GM21515 (cell line): Measurements from ENCODE around the gene NALCN.

Experiments used
- ATAC-seq: cut with Tn5 transposase; IDR thresholded peaks from one replicate; pipeline ENCODE4 v1.9.1; 2021; ENCODE audit not compliant: unreplicated experiment

The NALCN gene

DNA sequence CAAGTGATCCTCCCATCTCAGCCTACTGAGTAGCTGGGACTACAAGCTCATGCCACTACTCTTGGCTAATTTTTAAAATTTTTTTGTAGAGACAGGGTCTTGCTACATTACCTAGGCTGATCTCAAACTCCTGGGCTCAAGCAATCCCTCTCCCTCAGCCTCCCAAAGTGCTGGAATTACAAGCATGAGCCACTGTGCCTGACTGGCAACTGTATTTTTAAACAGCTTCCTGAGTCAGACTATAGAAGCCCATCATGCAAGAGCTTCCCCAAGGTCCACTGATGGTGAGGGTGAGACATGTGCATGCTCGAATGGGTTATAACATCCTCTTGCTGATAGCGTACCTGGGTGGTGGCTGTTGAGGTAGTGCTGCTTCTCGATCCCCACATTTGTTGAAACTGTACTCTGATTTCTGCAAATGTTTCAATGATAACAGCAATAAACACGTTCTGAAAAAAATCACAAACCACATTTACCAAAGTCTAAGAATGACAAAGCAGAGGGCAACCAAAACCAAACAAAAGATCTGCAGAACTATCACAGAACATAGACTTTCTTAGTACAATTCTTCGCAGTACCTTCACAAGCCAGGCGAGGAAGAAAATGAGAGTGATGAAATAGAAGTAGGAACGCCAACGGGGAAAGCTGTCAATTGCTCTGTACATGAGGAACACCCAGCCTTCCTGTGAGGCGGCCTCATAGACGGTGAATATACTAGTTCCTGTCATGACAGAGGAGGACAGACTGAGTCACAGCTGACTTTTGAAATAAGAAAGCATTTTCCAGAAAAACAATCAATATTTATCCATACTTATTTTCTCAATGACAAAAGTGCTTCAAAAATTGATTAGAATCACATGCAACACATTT lies 124.4 kb downstream of the NALCN start:
- no peak for ATAC-seq

DNA sequence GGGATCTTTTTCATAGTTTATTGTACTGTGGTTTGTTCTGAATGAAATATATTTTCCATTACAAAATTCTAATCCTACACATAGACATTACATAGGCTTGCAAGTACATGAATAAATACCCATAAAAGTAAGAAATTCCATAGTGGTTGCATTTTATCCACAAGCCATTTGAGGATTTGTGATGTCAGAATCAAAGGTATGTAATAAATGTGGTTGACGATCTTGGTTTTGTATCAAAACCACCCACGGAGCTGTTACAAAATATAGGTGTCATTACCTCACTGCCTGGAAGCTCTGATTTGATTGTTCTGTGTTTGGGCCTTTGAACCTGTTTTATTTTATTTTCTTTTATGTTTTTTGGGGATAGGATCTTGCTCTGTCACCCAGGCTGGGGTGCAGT lies 125.1 kb downstream of the NALCN start:
- no peak for ATAC-seq

DNA sequence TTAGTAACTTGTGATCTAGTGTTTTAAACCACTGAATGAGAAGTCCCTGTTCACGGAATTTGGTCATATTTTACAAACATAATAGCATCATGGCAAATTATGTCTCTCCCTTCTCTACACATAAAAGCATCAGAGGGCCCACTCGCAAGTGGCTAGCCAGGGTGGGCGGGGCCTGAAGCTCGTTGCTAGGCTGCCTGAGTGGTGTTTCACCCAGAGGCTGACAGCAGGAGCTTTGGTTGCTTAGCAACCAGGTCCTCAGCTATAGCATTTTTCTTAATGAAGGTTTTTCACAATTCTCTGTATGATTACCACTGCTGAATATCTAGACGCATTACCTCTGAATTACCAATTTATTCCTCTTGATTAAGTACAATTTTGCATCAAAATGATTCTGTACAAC lies 126.5 kb downstream of the NALCN start:
- ATAC-seq: no peak

DNA sequence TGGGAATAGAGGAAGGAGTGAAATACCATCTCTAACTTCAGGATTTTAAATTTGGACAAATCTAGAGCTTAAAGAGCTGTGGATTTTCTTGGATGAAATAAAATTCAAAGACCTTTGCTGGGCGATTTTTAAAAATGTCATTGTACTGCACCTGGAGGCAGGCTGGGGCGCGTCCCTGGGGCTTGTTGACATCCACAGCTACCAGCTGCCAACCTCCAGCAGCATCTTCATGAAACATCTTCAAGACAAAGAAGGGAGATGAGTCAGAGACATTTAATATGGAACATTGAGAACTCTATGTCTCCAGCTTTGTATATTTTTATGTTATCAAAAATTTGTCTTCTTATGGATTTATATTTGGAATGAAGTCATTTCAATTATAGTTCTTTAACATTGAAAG lies 132.5 kb downstream of the NALCN start:
- ATAC-seq: no peak

DNA sequence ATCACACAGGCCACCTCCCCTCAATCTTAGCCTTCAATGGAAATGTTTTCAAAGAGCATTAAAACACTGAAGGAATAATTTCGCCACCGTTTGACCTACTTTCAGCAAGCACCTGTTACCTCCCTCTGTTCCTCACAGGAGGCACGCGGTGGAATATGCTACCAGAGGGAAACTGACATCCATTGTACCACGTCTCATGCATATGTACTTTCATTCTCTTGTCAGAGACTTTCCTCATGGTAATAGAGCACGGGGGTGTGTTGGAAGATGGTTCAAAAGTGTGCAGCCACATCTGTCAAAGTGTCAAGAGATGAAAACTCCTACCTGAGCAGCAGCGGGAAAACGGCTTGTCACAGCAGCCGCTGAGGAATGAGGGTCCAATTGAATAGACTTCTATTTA lies 143.4 kb downstream of the NALCN start:
- no peak for ATAC-seq

DNA sequence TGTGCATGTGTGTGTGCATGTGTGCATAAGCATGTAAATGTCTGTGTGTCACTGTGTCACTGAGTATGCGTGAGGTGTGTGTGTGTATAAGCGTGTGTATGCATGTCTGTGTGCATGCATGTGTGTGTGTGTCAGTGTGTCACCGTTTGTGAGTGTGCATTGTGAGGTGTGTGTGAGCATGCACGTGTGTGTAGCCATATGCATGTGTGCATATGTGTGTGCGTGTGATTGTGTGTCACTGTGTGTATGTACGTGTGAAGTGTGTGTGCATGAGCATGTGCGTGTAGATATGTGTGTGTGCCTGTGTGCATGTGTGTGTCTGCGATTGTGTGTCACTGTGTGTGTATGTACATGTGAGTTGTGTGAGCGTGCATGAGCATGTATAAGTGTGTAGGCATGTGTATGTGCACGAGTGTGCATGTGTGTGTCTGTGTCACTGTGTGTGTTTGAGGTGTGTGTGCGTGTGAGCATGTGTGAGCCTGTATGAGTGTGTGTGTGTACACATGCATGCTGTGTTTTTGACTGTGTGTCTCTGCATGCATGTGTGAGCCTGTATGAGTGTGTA lies 144.5 kb downstream of the NALCN start:
- no peak for ATAC-seq

DNA sequence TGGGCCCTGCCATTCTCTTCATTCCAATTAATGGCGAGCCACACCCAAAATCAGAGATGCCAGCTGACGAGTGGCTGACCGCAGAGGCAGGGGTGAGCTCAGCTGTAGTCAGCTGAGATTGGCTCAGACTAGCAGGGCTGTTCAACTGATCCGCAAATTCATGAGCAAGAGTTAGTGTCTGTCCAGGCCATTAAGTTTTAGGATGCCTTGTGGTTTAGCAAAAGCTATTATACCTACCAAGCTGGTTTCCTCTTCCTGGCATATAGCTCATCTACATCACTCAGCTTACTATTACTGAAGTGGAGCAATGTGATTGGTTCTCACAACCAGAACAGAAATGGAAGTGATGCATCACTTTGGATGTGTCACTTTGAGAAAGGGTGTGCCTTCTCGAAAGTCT lies 148.7 kb downstream of the NALCN start:
- no peak for ATAC-seq

DNA sequence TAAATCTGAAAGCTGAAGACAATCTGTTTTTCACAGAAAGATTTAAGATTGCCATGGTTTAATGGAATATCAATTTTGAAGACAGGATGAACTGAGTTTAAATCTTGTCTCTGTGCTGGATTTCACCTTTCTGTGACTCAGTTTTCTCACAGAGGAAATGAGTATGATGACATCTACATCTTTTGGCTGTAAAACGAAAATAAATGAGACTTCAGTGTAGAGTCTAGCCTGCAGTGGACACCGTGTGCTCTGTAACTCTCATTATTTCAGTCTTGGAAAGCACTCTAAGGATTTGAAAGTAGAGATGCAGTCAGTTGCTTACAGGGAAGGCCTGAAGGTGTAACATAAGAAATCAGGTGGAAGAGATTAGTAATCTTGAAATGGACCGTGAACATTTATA lies 150.4 kb downstream of the NALCN start:
- no peak for ATAC-seq

DNA sequence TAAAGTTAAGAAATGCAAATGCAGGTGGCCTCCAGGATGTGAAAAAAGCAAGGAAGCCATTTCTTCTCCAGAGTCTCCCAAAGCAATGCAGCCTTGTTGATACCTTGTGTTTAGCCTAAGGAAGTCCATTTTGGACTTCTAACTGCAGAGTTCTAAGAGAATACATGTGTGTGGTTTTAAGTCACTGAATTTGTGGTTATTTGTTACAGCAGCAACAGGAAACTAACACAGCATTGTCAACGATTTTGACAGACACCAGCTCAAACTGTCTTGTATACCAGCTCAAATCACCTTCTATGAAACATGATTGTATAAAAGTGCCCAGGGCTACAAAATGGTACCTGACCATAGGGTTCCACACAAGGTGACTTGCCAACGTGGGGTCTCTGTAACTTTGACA lies 151.4 kb downstream of the NALCN start:
- ATAC-seq: no peak

DNA sequence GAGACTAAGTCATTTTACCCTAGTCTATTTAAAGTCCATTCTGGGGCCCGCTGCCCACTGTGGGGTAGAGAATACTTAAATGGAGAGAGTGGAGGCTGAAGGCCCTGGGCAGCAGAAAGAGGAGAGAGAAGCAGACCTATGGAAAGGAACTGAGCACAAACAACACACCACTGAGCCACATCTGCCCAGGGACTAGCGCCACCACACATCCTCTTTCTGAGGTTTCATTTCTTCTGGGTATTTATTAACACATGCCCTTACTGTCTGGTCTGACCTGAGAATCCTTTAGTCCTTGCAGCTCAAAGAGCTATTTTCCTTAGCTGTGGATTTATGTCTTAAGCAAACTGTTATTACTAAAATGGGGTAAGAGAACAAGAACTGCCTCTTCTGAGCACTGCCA lies 154.0 kb downstream of the NALCN start:
- ATAC-seq: no peak

DNA sequence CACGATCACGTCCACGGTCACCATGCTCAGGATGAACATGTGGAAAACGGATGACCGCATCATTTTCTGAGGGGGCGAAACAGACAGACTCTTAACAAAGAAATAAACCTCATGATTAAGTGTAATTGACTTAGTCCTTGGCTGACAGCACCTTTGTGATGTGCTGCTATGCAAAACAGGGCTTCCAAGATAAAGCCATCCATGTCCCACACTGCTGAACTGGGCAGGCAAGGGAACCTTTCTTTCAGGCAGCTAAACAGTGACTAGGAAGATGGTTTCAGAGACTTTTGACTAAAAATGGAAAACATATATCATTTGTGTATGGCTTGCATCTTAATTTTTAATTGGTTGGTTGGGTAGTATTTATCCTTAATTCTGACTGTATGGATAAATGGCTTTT lies 157.8 kb downstream of the NALCN start:
- ATAC-seq: no peak

DNA sequence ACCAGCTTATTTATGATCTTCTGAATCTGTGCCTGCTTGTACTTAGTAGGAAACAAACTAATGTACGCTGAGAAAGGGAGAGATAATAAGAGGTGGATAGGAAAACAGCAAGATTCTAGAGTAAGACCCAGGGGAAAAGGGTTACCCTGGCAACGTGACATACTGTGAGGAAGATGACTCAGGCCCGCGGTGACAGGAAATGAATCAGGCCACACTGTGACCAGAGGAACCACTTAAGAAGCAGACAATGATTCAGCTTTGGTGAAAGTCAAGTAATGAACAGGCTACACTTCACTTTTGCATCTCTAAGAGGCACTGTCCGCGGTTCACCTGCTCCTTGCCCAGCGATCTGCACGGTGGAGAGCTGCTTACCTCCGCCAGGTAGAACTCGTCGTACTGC lies 158.2 kb downstream of the NALCN start:
- ATAC-seq: peak; percentile 99

DNA sequence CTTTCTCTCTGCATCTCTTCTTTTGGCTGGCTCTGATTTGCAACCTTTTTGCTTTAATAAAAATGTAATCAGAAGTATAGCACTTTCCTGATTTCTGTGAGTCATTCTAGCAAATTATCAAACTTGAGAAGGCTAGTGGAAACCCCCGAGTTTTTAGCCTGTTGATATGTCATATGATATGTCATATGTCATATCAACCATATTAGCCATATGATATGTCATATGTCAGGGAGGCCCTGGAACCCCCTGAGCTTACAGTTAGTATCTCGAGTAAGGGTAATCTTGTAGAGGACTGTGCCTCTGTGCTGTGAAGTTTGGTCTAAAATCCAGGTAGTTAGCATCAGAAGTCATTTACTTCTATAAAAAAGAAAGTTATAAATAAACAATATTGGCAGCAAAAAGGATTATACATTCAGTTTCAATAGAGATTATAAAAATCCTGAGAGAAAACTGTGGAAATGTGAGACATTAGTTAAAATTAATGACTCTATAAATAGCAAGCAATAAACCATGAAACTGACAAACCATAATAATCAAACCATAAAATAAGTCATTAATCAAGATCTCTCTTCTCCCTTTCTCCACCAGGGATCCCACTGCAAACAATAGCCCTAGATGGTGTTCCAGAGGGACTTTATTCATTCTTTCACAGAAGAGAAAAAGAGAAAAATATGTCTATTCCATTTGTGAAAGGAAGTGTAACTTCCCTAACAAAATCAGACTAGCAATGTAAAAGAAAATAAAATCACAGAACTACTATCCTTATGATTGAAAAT lies 167.4 kb downstream of the NALCN start:
- ATAC-seq: no peak

DNA sequence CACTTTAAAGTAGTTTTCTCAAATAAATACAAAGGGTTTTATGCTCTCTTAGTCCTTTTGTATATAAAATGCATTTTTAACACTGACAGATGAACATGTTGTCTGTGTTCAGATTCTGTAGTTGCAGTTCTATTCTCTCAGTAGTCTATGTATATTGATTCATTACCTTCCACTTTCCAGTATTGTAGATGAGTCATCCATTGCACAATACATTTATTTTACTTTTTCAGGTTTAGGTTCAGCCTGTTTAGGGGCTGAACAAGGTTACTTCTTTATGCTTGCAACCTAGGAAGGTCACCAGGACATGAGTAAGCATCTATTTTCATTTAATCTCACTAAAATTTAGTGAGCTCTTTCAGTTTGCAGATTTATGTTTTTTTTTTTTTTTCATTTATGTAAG lies 173.6 kb downstream of the NALCN start:
- no peak for ATAC-seq

DNA sequence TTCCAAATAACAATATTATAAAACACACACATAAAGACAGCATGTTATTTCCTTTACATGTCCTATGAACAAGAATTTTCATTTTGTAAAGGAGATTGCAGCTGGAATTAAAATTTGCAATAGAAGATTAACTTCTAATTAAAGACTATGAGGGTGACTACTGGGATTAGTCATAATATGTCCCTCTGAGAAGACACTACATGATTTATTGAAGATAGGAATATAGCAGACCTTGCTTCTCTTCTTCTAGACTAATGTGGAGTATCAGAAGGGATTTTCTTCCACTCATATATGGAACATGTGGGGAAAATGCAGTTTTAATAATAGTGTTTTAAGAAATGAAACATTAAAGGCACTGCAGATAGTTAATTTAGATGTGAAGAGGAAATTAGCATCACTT lies 177.8 kb downstream of the NALCN start:
- no peak for ATAC-seq

DNA sequence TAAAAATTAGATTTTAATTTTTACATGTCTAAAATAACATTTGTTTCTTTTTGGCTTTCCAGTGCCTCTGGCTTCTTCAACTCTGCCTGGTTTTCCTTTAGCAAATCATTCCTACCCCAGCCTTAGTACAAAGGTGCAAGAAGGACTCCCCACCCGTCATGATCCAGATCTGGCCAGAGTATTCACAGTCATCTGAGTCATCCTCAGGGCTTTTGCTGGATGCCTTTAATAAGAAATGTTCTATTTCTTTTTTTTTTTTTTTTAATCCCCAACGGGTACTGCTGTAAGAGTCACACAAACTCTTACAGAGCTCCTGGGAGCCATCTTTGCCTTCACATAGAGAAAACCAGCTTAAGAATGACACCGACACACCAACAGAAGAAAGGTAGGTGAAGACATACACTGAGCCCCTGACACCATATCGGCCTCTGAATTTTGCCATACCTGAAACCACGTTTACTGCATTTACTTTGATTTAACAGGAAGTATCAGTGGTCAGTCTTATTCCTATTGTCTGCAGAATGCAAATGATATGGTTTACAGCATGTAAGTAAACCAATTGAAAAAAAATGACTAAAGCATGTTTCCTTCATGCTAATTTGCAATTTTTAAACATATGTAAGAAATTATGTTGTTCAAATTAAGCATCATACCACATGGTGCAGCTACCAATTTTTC lies 184.4 kb downstream of the NALCN start:
- ATAC-seq: no peak

DNA sequence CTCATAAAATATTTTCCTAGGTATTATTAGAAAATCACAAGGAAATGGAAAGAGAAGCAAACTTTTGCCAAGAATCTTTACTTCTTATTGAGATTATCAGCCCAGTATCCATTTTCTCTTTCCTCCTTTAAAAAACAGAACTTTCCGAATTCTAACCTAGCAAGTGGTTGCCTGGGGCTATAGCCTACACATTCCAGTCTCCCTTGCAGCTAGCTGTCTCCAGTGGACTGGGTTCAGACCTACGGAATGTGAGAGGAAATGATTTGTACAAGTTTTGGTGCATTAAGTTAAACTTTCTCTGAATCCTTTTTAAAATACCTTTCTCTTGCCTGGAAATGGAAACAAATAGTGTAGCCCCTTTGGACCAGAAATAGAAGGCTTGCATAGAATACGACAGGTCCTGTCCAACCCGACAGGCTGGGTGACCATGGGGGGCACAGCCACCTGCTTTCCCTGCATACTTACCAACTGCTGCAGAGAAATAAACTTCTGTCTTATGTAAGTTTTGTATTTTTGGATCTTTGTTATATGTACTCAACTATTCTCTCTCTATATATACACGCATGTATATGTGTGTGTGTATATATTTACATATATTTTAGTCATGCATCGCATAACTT lies 185.9 kb downstream of the NALCN start:
- no peak for ATAC-seq

DNA sequence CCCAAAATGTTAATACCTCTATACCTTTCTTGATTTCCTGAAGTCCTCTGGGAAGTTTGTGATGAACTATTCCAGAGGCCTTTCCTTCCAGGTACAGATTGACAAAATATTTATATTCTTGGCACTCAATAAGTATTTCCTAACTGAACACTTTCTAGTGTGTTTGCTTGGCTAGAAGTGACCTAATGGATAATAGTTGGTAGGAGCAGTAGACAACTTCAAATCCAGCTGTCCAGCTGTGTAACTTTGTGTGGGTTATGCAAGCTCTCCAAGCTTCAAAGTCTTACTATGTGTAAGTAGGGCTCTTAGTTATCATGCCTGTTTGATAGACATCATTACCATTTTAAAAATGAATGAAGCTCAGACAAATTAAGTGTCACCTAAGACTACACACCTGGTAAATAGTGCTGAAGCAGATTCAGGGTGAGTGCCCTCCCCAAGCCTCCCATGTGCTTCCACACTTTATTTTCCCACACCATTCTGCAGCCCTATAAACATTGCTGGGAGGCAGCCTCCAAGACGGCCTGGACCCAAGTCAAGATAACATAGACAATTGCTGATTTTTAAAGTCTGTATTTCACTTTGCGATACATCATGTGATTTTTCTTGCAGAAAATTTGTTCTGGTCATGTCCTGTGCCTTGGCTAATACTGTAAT lies 196.6 kb downstream of the NALCN start:
- no peak for ATAC-seq

DNA sequence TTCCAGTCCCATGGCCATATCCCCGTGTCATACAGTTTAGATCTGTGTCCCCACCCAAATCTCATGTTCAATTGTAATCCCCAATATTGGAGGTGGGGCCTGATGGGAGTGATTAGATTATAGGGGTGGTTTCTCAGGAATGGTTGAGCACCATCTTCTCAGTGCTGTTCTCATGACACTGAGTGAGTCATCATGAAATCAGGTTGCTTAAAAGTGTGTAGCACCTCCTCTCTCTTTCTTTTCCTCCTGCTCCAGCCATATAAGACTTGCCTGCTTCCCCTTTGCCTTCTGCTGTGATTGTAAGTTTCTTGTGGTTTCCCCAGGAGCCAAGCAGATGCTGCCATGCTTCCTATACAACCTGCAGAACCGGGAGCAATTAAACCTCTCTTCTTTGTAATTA lies 197.8 kb downstream of the NALCN start:
- ATAC-seq: no peak

DNA sequence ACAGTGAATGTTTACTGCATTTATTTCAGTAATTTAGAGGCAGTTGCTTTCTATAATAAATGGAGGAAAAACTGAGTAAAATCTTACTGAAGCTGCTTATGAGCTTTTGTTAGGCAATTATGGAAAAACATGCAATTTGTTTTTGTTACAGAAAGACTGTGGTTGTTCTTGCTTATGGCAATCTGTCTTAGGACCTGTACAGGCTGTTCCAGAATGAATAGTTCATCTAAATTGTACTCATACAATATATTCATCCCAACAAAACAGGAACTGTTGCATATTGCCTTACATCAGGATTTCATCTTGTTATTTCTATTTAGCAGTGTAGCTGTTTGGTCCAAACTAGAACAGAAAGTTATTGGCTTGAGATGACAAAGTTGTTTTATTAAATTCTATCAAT lies 199.2 kb downstream of the NALCN start:
- ATAC-seq: no peak

DNA sequence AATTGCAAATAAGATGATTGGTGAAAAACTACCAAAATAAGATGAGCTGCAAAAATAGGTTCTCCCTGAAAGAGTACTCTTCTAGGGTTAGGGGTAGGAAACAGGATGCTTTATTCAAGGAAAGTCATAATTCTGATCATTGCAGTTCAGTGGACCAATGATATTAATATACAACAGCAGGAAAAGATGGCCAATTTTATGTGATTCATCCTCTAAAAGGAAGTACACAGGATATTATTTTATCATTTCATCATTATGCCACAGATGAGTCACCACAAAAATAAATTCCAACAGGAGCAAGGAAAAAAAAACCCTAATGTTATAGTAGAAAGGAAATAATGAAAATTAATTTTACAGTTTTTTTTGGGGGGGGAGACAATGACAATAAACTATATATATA lies 205.0 kb downstream of the NALCN start:
- ATAC-seq: no peak
